C4-2B (cell line): ENCODE results near the gene CDHR2.

ENCODE experiments used
- H3K27ac ChIP-seq: fragments of 450-650 bp; 2 replicates; pipeline ENCODE4 v1.5.1; 2017
- CTCF ChIP-seq: fragments of 450-650 bp; conservative IDR thresholded peaks from 2 replicates; pipeline ENCODE4 v1.5.1; 2017; ENCODE audit warnings: mild to moderate bottlenecking
- ZFX ChIP-seq: fragments of 450-650 bp; IDR thresholded peaks from 2 replicates; pipeline ENCODE4 v1.6.1; 2017

CDHR2 gene

DNA sequence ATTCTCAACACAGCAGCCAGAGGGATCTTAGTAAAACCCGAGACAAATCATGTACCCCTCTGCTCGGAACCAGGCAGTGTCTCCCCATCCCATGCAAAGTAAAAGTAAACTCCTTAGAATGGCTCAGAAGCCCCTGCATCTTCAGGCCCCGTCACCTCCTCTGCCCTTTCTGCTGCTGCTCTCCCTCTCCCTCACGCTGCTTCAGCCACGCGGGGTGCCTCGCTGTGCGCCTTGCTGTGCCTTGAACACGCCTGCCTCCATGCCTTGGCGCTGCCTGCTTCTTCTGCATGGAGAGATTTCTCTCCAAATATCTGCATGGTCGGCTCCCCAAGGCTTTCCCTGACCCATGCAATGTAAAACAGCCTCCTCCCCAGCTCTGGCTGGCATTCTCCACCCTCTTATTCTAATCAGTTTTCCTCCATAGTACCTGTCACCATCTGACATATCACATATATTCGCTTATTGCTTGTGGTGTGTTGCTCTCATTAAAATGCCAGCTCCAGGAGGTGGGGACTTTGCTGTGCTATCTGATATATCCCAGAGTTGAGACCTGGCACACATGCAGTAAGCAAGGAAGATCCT, 52.9 kb downstream of the CDHR2 start:
- H3K27ac ChIP-seq = no peak overlapping the region
- TF ChIP-seq CTCF = no peak
- no peak for TF ChIP-seq ZFX

- TF ChIP-seq ZFX (no peak), CTCF (no peak)
- H3K27ac ChIP-seq = no peak overlapping the region
Observed at GRCh38 chr5:176603091-176603490, 53.9 kb downstream of the CDHR2 start.

GRCh38 chr5:176606032-176606431, 56.9 kb downstream of the CDHR2 start:
- no peak overlapping the region for H3K27ac ChIP-seq
- TF ChIP-seq ZFX = no peak
- no peak for TF ChIP-seq CTCF

- TF ChIP-seq CTCF (no peak), ZFX (no peak)
- H3K27ac ChIP-seq = no peak overlapping the region
Observed at GRCh38 chr5:176606875-176607274, 57.7 kb downstream of the CDHR2 start.

- TF ChIP-seq ZFX (no peak), CTCF (no peak)
- H3K27ac ChIP-seq = no peak overlapping the region
Observed at GRCh38 chr5:176608142-176608705, 59.1 kb downstream of the CDHR2 start.

DNA sequence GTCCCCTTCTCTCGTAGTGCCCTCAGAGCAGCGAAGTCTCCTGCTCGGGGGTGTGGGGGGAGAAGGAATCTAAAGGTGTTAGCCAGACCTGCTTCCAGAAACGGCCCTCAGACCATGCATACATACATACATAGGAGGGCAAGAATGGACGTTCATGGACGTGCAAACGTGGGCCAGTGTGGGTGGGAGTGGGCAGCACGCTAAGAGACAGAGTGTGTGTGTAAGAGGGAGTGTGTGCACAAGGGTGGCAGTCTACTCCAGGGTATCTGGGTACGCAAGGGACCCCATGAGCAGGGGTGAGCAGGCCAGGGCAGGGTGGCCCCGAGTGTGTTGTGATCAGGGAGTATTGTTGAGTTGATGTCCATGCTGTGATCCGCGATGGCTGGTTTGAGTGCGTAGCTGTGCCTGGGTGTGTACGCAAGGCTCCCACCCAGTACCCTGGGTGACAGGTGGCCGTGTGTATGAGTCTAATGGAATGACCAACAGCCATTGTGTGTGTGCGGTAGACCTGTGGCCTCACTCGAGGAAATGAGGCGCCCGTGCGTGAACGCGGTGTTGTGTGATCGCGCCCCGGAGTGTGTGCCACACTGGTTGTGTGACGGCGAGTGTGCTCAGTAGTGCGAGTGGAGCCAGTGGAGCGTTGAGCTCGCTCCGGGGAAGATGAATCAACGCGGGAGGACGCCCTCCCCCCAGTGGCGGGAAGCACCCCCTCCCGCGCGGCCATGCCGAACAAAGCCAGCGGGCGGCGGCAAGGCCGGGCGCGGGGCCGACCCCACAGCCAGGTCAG, 60.0 kb downstream of the CDHR2 start:
- peak overlapping the region; percentile 69 for H3K27ac ChIP-seq
- no peak for TF ChIP-seq CTCF
- no peak for TF ChIP-seq ZFX

DNA sequence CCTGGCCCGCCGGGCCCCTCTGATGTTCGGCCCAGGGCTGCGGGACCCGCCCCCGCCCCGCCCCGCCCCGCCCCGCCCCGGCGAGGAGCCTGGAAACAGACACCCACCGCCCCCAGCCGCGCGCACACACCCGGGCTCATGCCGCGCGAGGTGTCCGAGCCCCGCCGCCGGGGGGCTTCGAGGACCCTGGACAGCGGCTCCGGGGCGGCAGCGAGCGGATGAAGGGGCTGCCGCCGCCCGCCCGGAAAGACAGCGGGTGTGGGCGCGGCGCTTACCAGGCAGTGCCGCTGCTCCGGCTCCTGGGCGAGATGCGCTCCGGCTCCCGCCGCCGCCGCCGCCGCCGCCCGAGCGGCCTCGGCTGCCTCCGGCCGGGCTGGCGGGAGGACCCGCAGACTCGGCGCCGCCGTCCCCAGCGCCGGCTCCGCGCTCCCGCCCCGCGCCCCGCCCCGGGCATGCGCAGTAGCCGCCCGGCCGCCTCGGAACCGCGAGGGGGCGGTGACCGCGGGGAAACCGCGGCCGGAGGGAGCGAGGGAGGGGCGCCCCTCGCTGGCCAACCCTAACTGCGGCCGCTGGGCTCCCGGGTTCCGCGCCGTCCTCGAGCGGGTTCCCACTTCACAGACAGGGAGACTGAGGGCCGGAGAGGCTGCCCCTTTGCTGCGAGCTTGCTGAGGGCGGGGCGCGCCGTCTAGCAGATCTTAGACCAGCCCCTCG, 60.7 kb downstream of the CDHR2 start, which contains the start of gene GPRIN1:
Gene GPRIN1 (minus strand): TSS at position 433 of the 711 bp plus-strand sequence. CDS start 10,322 bp downstream, outside the sequence.
- H3K27ac ChIP-seq = peak within 1 kb of the TSS; percentile 69

More for the DNA sequence above, 60.7 kb downstream of the CDHR2 start, which contains the start of gene GPRIN1:
- TF ChIP-seq CTCF (no peak), ZFX (no peak)
